DND-41 (cell line): ENCODE data around the gene POFUT2.

ENCODE experiments used
- CTCF ChIP-seq: IDR thresholded peaks from 2 replicates; pipeline ENCODE4 v1.5.1; 2012; ENCODE audit warnings: borderline replicate concordance, low read length, moderate library complexity, mild to moderate bottlenecking; ENCODE audit not compliant: poor library complexity, severe bottlenecking; ENCODE audit errors: extremely low read depth
- EZH2 ChIP-seq: IDR thresholded peaks from 3 replicates; pipeline ENCODE4 v1.6.1; 2012; ENCODE audit warnings: borderline replicate concordance, low read depth, mild to moderate bottlenecking, moderate library complexity, low read length, inconsistent platforms; ENCODE audit not compliant: severe bottlenecking

- TF ChIP-seq CTCF = no peak
- no peak for TF ChIP-seq EZH2
Observed at GRCh38 chr21:45235488-45235887, 52.2 kb downstream of the POFUT2 start.
